H1 (cell line): ENCODE results near the gene PTP4A1. TPM values are rescaled to one million over a fixed set of nuclear protein-coding genes. Genes with fewer than 3 reads are reported as not detected.

ENCODE experiments used
- CHD7 ChIP-seq: fragments of 300-600 bp; sonication (generic); IDR thresholded peaks from 2 replicates; pipeline ENCODE4 v1.7.1; 2012; ENCODE audit warnings: low read length, moderate library complexity, mild to moderate bottlenecking, inconsistent platforms; ENCODE audit not compliant: insufficient replicate concordance
- FOSL1 ChIP-seq: IDR thresholded peaks from 2 replicates; pipeline ENCODE4 v1.6.1; 2011; ENCODE audit warnings: mild to moderate bottlenecking, low read depth, low read length, moderate library complexity; ENCODE audit not compliant: insufficient read depth
- GABPA ChIP-seq: IDR thresholded peaks from 2 replicates; pipeline ENCODE4 v1.6.1; 2011; ENCODE audit warnings: mild to moderate bottlenecking, low read length, moderate library complexity, borderline replicate concordance; ENCODE audit not compliant: insufficient read depth
- GTF2F1 ChIP-seq: IDR thresholded peaks from 2 replicates; pipeline ENCODE4 v1.6.1; 2012; ENCODE audit warnings: low read depth, low read length, improper control_type of control experiment, borderline replicate concordance
- HDAC2 ChIP-seq, 2 experiments: fragments of 300-600 bp in 1 of 2; sonication (generic) in 1 of 2; IDR thresholded peaks; 2 replicates each; pipeline ENCODE4 v1.6.1; 2011 to 2012; ENCODE audit warnings: low read depth in 2 of 2, low read length in 2 of 2, mild to moderate bottlenecking in 2 of 2, moderate library complexity in 2 of 2, borderline replicate concordance in 1 of 2, inconsistent platforms in 1 of 2
- MAFK ChIP-seq: IDR thresholded peaks from 2 replicates; pipeline ENCODE4 v1.6.1; 2012; ENCODE audit warnings: low read depth, mild to moderate bottlenecking, improper control_type of control experiment, low read length
- SUZ12 ChIP-seq: fragments of 200-600 bp; sonication (generic); IDR thresholded peaks from 2 replicates; pipeline ENCODE4 v1.6.1; 2012; ENCODE audit warnings: mild to moderate bottlenecking, inconsistent platforms, low read length, moderate library complexity, mixed read lengths
- TAF1 ChIP-seq: IDR thresholded peaks from 2 replicates; pipeline ENCODE4 v1.6.1; 2011; ENCODE audit warnings: mild to moderate bottlenecking, low read depth, low read length
- polyA plus RNA-seq, 7 experiments: library from polyadenylated mRNA; depleted of rRNA in 3 of 7; stranded (reverse) in 5 of 7; unstranded in 2 of 7; fragments of >200 nt in 5 of 7; fragments of 200-250 nt in 2 of 7; gene quantifications; 1 replicate in 5 of 7; 2 replicates in 1 of 7; 4 replicates in 1 of 7; pipeline versions ENCODE4 v1.2.1 to v1.2.3, GENCODE V29; 2011 to 2013; ENCODE audit warnings: missing spikeins in 2 of 7, mixed read lengths in 2 of 7
- total RNA-seq: library from RNA; stranded (reverse); fragmentation: NEBNext Ultra II Directional; extraction: Animal tissue kit (Norgen Biotek cat#: 25700); gene quantifications from 2 replicates; pipeline ENCODE4 v1.2.1, GENCODE V29; 2021
- TF ChIP-seq, protein P1 (sequence below), 3 experiments: IDR thresholded peaks; 1 replicate in 2 of 3; 2 replicates in 1 of 3; pipeline versions ENCODE4 v1.5.1 to v1.6.1; 2011; ENCODE audit warnings: low read length in 3 of 3, mild to moderate bottlenecking in 3 of 3, inconsistent platforms in 2 of 3, low read depth in 1 of 3, moderate library complexity in 1 of 3; ENCODE audit not compliant: insufficient read depth in 1 of 3; ENCODE audit errors: control extremely low read depth in 1 of 3

Gene PTP4A1
- total and polyA plus RNA-seq, 2 of the 8 experiments (the other 6 are each of a cell fraction or from before 2014, with no cell fraction given): 21.1 to 76.3 TPM

GRCh38 chr6:63599243-63599642, 27.0 kb downstream of the PTP4A1 start (continued):
- TF ChIP-seq CHD7 (no peak), GABPA (no peak), GTF2F1 (no peak), HDAC2 (IDR thresholded peaks at IDR 0.05; ENCODE audit: borderline replicate concordance in 1 of 2, low read depth in 2 of 2, low read length in 2 of 2) (no peak), TAF1 (no peak), SUZ12 (no peak), MAFK (no peak), FOSL1 (no peak)
- TF ChIP-seq, protein P1, sequence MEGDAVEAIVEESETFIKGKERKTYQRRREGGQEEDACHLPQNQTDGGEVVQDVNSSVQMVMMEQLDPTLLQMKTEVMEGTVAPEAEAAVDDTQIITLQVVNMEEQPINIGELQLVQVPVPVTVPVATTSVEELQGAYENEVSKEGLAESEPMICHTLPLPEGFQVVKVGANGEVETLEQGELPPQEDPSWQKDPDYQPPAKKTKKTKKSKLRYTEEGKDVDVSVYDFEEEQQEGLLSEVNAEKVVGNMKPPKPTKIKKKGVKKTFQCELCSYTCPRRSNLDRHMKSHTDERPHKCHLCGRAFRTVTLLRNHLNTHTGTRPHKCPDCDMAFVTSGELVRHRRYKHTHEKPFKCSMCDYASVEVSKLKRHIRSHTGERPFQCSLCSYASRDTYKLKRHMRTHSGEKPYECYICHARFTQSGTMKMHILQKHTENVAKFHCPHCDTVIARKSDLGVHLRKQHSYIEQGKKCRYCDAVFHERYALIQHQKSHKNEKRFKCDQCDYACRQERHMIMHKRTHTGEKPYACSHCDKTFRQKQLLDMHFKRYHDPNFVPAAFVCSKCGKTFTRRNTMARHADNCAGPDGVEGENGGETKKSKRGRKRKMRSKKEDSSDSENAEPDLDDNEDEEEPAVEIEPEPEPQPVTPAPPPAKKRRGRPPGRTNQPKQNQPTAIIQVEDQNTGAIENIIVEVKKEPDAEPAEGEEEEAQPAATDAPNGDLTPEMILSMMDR (IDR thresholded peaks at IDR 0.05; ENCODE audit: control extremely low read depth in 1 of 3, insufficient read depth in 1 of 3, low read depth in 1 of 3, low read length in 3 of 3): no peak
